ENCODE data around the gene SMIM26. TPM values are rescaled to one million over a fixed set of nuclear protein-coding genes. Genes with fewer than 3 reads are reported as not detected.

SMIM26 gene
- polyA plus RNA-seq, 2 of the 4 experiments (the other 2 are of a cell fraction), result 209 to 291 TPM

DNA sequence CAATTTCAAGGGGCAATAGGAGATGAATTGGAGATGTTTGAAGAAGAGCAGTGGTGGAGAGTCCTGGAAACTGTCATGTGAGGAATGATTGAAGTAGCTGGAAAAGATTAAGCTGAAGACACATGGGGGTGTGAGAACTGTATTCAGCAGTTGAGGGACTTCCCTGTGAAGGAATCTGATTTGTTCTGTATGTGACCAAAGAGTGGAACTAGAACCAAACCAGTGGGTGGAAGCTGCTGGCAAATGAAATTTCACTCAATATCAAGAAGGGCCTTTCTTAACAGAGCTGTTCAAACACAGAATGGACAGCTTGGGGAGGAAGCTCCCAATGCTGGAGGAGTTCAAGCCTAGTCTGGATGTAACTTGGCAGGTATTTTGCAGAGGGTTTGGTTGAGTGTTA is 38.2 kb upstream of the SMIM26 start (continued):
- TF ChIP-seq, protein P1, sequence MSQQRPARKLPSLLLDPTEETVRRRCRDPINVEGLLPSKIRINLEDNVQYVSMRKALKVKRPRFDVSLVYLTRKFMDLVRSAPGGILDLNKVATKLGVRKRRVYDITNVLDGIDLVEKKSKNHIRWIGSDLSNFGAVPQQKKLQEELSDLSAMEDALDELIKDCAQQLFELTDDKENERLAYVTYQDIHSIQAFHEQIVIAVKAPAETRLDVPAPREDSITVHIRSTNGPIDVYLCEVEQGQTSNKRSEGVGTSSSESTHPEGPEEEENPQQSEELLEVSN (IDR thresholded peaks at IDR 0.05; ENCODE audit: borderline replicate concordance, low read depth), result no peak
- TF ChIP-seq EHF (CRISPR knock-in tag; IDR thresholded peaks at IDR 0.05) (no peak), HOXB13 (CRISPR knock-in tag; IDR thresholded peaks at IDR 0.05; ENCODE audit: low read depth) (no peak), PHF8 (IDR thresholded peaks at IDR 0.05; ENCODE audit: borderline replicate concordance, low read depth) (no peak)
- TF ChIP-seq, protein P2, sequence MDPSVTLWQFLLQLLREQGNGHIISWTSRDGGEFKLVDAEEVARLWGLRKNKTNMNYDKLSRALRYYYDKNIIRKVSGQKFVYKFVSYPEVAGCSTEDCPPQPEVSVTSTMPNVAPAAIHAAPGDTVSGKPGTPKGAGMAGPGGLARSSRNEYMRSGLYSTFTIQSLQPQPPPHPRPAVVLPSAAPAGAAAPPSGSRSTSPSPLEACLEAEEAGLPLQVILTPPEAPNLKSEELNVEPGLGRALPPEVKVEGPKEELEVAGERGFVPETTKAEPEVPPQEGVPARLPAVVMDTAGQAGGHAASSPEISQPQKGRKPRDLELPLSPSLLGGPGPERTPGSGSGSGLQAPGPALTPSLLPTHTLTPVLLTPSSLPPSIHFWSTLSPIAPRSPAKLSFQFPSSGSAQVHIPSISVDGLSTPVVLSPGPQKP (IDR thresholded peaks at IDR 0.05; ENCODE audit: low read depth, low read length), result no peak

DNA sequence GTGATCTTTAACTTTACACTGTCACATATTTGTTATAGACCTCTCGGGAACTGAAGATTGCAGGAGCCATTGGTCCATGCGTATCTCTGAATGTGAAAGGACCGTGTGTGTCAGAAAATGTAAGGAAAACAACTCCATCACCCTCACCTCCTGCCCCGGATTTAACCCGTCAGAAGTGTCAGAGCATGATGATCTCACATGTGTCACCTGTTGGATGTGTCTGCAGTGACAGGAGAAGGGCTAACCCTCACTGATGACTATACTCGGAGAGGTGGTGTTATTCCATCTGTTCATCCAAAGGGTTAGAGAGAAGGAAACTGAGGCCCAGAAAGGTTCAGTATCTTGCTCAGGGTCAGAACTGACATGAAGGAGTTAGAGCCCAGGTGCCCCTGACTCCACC is 34.6 kb upstream of the SMIM26 start:
- POLR2A ChIA-PET, result no interaction called here
- 92% methylated on average over 6 of the region's 6 CpGs for WGBS (ENCODE audit: missing lambda C conversion rate)

DNA sequence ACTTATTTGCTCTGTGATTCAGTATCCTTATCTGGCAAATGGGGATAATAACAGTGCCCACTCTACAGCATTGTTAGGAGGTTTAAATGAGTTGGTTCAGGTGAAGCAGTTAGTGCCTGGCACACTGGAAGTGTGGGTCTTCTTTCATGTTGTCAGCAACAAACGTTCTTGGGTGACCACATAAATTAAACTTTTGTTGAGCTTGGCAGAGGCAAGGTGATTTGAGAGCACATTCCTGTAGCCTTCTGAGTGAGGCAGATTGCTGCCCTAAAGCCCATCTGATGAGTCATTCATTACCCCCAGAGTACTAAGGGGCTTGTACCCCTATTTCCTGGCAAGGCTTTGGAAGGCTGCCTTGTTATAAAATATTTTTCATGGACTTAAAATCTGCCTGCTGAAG is 33.7 kb upstream of the SMIM26 start:
- no peak for DNase-seq (ENCODE audit: low read depth in 1 of 2, low spot score in 1 of 2)
- Histone ChIP-seq H3K4me2 (no peak overlapping the region), H3K4me1 (no peaks in the 10 kb centered on the region), H3K9me3 (no peaks in the 10 kb centered on the region), H3K27ac (no peak overlapping the region), H3K4me3 (no peak overlapping the region)
- POLR2A ChIA-PET, result interaction anchor here (0.6 kb wide), 1 partner anchor 13 kb away, joined by 3 read pairs; no protein-coding TSS in a partner anchor
- no peak for FAIRE-seq
- ATAC-seq, result no peak
- CTCF ChIA-PET, result no interaction called here
- 15% methylated on average over 1 of the region's 1 CpG for WGBS (ENCODE audit: missing lambda C conversion rate)
- TF ChIP-seq, protein P3, sequence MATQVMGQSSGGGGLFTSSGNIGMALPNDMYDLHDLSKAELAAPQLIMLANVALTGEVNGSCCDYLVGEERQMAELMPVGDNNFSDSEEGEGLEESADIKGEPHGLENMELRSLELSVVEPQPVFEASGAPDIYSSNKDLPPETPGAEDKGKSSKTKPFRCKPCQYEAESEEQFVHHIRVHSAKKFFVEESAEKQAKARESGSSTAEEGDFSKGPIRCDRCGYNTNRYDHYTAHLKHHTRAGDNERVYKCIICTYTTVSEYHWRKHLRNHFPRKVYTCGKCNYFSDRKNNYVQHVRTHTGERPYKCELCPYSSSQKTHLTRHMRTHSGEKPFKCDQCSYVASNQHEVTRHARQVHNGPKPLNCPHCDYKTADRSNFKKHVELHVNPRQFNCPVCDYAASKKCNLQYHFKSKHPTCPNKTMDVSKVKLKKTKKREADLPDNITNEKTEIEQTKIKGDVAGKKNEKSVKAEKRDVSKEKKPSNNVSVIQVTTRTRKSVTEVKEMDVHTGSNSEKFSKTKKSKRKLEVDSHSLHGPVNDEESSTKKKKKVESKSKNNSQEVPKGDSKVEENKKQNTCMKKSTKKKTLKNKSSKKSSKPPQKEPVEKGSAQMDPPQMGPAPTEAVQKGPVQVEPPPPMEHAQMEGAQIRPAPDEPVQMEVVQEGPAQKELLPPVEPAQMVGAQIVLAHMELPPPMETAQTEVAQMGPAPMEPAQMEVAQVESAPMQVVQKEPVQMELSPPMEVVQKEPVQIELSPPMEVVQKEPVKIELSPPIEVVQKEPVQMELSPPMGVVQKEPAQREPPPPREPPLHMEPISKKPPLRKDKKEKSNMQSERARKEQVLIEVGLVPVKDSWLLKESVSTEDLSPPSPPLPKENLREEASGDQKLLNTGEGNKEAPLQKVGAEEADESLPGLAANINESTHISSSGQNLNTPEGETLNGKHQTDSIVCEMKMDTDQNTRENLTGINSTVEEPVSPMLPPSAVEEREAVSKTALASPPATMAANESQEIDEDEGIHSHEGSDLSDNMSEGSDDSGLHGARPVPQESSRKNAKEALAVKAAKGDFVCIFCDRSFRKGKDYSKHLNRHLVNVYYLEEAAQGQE (IDR thresholded peaks at IDR 0.05), result no peak
- no peak for TF ChIP-seq JUNB (IDR thresholded peaks at IDR 0.05)
- no peak for TF ChIP-seq ZFP36 (IDR thresholded peaks at IDR 0.05; ENCODE audit: borderline replicate concordance, partially characterized antibody)
- TF ChIP-seq JUN (IDR thresholded peaks at IDR 0.05), result no peak
- TF ChIP-seq SMC3 (IDR thresholded peaks at IDR 0.05), result no peak
- TF ChIP-seq FOSL2 (IDR thresholded peaks at IDR 0.05), result no peak
- no peak for TF ChIP-seq FOSL2 (CRISPR knock-in tag; IDR thresholded peaks at IDR 0.05)
- no peak for TF ChIP-seq EP300 (IDR thresholded peaks at IDR 0.05)
- TF ChIP-seq NFE2L2 (conservative IDR thresholded peaks at IDR 0.05; ENCODE audit: low read length), result no peak
- TF ChIP-seq, protein P4, sequence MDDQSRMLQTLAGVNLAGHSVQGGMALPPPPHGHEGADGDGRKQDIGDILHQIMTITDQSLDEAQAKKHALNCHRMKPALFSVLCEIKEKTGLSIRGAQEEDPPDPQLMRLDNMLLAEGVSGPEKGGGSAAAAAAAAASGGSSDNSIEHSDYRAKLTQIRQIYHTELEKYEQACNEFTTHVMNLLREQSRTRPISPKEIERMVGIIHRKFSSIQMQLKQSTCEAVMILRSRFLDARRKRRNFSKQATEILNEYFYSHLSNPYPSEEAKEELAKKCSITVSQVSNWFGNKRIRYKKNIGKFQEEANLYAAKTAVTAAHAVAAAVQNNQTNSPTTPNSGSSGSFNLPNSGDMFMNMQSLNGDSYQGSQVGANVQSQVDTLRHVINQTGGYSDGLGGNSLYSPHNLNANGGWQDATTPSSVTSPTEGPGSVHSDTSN (IDR thresholded peaks at IDR 0.05), result no peak
- no peak for TF ChIP-seq EHF (CRISPR knock-in tag; IDR thresholded peaks at IDR 0.05)
- no peak for TF ChIP-seq FOSB (CRISPR knock-in tag; IDR thresholded peaks at IDR 0.05)

More for the DNA sequence above, 34.6 kb upstream of the SMIM26 start:
- Histone ChIP-seq H3K4me2 (no peak overlapping the region), H3K4me3 (no peak overlapping the region), H3K4me1 (no peaks in the 10 kb centered on the region), H3K27ac (no peak overlapping the region), H3K9me3 (no peaks in the 10 kb centered on the region)
- DNase-seq (ENCODE audit: low read depth in 1 of 2, low spot score in 1 of 2) (no peak), FAIRE-seq (no peak), ATAC-seq (no peak)
- CTCF ChIA-PET, result no interaction called here
- TF ChIP-seq HEYL (CRISPR knock-in tag; IDR thresholded peaks at IDR 0.05) (no peak), ZNF302 (CRISPR knock-in tag; IDR thresholded peaks at IDR 0.05) (no peak), CEBPB (IDR thresholded peaks at IDR 0.05) (no peak), TP53 (CRISPR knock-in tag; IDR thresholded peaks at IDR 0.05) (no peak), CBX2 (IDR thresholded peaks at IDR 0.05; ENCODE audit: borderline replicate concordance, low read depth) (no peak), TFCP2L1 (CRISPR knock-in tag; IDR thresholded peaks at IDR 0.05) (no peak), NPAS2 (CRISPR knock-in tag; IDR thresholded peaks at IDR 0.05; ENCODE audit: borderline replicate concordance) (no peak), HDAC2 (IDR thresholded peaks at IDR 0.05) (no peak), FOSL2 (IDR thresholded peaks at IDR 0.05) (no peak), FOSL2 (CRISPR knock-in tag; IDR thresholded peaks at IDR 0.05) (no peak), RNF2 (IDR thresholded peaks at IDR 0.05; ENCODE audit: borderline replicate concordance, low read depth) (no peak), MAZ (IDR thresholded peaks at IDR 0.05; ENCODE audit: borderline replicate concordance, low read depth, low read length) (no peak)
- TF ChIP-seq, protein P5, sequence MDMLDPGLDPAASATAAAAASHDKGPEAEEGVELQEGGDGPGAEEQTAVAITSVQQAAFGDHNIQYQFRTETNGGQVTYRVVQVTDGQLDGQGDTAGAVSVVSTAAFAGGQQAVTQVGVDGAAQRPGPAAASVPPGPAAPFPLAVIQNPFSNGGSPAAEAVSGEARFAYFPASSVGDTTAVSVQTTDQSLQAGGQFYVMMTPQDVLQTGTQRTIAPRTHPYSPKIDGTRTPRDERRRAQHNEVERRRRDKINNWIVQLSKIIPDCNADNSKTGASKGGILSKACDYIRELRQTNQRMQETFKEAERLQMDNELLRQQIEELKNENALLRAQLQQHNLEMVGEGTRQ (IDR thresholded peaks at IDR 0.05), result no peak
- TF ChIP-seq, protein P6, sequence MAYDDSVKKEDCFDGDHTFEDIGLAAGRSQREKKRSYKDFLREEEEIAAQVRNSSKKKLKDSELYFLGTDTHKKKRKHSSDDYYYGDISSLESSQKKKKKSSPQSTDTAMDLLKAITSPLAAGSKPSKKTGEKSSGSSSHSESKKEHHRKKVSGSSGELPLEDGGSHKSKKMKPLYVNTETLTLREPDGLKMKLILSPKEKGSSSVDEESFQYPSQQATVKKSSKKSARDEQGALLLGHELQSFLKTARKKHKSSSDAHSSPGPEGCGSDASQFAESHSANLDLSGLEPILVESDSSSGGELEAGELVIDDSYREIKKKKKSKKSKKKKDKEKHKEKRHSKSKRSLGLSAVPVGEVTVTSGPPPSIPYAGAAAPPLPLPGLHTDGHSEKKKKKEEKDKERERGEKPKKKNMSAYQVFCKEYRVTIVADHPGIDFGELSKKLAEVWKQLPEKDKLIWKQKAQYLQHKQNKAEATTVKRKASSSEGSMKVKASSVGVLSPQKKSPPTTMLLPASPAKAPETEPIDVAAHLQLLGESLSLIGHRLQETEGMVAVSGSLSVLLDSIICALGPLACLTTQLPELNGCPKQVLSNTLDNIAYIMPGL (CRISPR knock-in tag; IDR thresholded peaks at IDR 0.05; ENCODE audit: borderline replicate concordance), result no peak
- TF ChIP-seq, protein P7, sequence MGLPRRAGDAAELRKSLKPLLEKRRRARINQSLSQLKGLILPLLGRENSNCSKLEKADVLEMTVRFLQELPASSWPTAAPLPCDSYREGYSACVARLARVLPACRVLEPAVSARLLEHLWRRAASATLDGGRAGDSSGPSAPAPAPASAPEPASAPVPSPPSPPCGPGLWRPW (IDR thresholded peaks at IDR 0.05), result no peak
- TF ChIP-seq, protein P2 (IDR thresholded peaks at IDR 0.05; ENCODE audit: low read depth, low read length), result no peak

Measured in A549 (cell line).